Cardiac fibroblast (primary cell): ENCODE results near the gene KCNA3.

Experiments
- DNase-seq, 2 donors: peaks; one replicate each; pipeline versions ENCODE4 v3.0.0 to v3.0.0-alpha.2; 2010; ENCODE audit warnings: low read depth in 2 of 2
- H3K4me3 ChIP-seq, 2 donors: replicated peaks in 1 of 2; 1 replicate in 1 of 2; 2 replicates in 1 of 2; pipeline ENCODE4 v1.5.1; 2011; ENCODE audit warnings: low read depth in 2 of 2, low read length in 2 of 2, mild to moderate bottlenecking in 2 of 2, moderate library complexity in 1 of 2
- TF ChIP-seq, protein P1 (sequence below): IDR thresholded peaks from one replicate; pipeline ENCODE4 v1.5.1; 2011; ENCODE audit warnings: low read depth, mild to moderate bottlenecking, low read length, inconsistent platforms

KCNA3 gene

DNA sequence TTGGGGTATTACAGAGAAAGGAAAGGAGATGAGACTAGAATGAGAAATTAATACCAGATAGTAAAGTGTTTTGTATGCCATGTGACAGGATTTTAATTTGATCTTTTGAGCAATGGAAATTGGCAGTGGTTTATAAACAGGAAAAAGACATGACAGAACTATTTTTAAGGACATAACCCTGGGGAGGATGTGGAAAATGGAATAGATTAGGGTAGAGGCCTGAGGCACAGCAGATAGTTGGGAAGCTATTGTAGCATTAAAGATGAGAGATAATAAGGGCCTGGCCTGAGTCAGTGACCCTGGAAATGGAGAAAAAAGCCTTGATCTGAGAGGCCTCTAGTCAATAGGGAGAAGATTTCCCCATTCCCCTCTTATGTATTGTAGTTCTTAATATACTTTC is 22.1 kb upstream of the KCNA3 start:
- no peak for DNase-seq
- TF ChIP-seq, protein P1, sequence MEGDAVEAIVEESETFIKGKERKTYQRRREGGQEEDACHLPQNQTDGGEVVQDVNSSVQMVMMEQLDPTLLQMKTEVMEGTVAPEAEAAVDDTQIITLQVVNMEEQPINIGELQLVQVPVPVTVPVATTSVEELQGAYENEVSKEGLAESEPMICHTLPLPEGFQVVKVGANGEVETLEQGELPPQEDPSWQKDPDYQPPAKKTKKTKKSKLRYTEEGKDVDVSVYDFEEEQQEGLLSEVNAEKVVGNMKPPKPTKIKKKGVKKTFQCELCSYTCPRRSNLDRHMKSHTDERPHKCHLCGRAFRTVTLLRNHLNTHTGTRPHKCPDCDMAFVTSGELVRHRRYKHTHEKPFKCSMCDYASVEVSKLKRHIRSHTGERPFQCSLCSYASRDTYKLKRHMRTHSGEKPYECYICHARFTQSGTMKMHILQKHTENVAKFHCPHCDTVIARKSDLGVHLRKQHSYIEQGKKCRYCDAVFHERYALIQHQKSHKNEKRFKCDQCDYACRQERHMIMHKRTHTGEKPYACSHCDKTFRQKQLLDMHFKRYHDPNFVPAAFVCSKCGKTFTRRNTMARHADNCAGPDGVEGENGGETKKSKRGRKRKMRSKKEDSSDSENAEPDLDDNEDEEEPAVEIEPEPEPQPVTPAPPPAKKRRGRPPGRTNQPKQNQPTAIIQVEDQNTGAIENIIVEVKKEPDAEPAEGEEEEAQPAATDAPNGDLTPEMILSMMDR: no peak
- H3K4me3 ChIP-seq: no peak overlapping the region

DNA sequence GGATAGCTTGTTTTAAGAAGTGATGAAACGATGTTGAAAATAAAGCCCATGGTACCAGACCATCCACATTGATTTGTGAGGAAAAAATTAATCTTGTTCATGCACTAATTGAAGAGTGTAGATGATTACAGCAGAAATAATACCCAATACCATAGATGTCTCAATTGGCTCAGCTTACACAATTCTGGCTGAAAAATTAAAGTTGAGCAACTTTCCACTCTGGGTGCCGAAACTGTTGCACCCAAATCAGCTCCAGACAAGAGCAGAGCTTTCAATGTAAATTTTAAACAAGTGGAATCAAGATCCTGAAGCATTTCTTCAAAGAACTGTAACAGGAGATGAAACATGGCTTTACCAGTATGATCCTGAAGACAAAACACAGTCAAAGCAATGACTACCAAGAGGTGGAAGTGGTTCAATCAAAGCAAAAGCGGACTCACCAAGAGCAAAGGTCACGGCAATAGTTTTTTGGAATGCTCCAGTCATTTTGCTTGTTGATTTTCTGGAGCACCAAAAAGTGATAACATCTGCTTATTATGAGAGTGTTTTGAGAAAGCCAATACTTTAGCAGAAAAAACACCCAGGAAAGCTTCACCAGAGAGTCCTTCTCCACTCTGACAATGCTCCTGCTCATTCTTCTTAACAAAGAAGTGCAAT is 16.1 kb upstream of the KCNA3 start:
- TF ChIP-seq, protein P1: no peak
- H3K4me3 ChIP-seq: no peak overlapping the region
- no peak for DNase-seq

DNA sequence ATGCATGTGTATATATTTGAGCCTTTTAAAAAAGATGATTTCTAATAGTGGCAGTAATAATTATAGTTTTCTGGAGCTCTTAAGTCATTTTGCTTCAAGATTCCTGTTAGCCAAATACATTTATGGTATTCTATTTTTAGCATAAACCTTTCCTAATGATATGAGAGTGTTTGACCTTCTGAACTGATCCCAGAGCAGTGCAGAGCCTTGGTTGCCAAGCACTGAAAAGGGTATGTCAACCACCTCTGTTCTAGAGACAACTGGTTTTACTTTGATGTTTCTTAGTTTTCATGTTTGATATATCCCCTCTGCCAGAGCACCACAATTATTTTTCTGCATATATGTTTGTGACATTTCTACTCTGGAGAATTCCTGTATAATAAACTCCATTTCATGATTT is 15.1 kb upstream of the KCNA3 start:
- H3K4me3 ChIP-seq: no peak overlapping the region
- DNase-seq: no peak
- TF ChIP-seq, protein P1: no peak

DNA sequence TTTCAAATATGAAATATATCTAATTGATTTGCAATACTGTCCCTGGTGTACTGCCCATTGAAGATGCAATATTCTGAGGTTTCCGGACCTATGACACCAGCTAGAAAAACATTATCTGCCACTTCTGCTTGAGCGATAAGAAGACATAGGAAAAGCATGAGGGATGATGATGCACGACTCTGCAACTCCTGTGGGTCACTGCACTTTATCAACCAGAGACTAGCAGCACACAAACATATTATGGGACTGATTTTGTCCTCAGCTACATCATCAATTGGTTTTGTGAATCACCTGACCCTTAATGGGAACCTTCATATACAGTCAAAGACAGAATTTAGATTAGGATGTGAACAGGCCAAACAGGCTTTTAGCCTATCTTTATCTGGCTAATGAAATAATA is 13.8 kb upstream of the KCNA3 start:
- no peak overlapping the region for H3K4me3 ChIP-seq
- TF ChIP-seq, protein P1: no peak
- DNase-seq: no peak

DNA sequence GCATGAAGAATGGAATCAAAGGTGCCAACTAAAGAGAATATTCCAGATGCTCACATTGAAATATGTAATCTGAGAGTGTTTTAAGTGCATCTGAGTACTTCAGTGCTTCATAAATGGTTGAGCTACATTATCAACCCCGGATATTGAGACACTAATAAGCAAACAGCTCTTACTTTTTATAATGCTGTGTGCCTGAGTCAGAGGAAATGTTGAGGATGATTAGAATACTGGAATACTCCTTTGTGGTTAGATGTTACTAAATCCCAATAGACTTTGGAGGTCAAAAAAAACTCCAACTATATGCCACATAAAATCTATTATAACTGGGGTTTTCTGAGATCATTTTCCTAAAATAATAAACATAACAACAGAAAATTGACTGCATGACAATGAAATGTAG is 12.5 kb upstream of the KCNA3 start:
- peak; percentile 4 to 64 for DNase-seq
- no peak overlapping the region for H3K4me3 ChIP-seq
- TF ChIP-seq, protein P1: no peak

DNA sequence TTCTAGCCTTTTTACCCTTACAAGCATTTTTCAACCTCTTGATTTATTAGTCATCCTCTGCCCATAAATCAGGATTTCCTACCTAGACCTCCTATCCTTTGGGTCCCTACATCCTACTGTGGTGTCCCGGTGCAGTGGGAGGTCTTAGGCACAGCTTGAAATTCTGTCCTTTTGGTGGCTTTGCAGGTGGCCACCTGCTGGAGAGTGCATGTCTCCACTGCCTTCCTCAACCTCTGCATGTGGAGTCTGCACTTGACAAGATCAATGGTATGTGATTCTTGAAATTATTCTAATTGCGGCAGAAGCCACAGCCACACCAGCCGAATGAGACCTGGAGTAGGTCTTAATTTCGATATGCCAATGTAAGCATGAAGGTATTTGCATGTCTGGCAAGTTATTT is 11.4 kb upstream of the KCNA3 start:
- H3K4me3 ChIP-seq: no peak overlapping the region
- no peak for DNase-seq
- TF ChIP-seq, protein P1: no peak

DNA sequence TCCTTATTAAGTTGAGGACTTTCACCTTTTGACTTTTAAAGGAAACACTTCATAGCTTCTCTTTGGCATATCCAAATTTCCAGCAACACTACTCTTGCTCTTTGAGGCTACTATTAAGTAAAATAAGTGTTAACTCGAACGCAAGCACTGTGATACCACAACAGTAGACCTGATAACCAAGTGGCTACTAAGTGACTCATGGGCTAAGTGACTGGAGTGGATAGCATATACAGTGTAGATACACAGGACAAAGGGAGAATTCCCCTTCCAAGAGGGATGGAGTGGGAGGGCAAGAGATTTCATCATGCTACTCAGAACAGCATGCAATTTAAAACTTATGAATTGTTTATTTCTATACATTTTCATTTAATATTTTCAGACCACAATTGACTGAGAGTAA is 9.8 kb upstream of the KCNA3 start:
- TF ChIP-seq, protein P1: no peak
- H3K4me3 ChIP-seq: no peak overlapping the region
- DNase-seq: no peak
